Dermis blood vessel endothelial cell (primary cell): ENCODE data around the gene BRAF. TPM values are rescaled to one million over a fixed set of nuclear protein-coding genes. Genes with fewer than 3 reads are reported as not detected.
A peak's percentile ranks its signal among the peaks of the same experiment; 100 is the strongest.
"Not testable (repeated sequence)": the region's sequence is repeated elsewhere in the genome, so short reads cannot be mapped to it uniquely, and the experiment has no call there.

Experiments
- DNase-seq: peaks from one replicate; pipeline ENCODE4 v3.0.0; 2010
- total RNA-seq: library from RNA; depleted of rRNA; stranded (reverse); fragments of >200 nt; gene quantifications from 2 replicates; pipeline ENCODE4 v1.2.3, GENCODE V29; 2014

BRAF gene
- total RNA-seq: 23.8 and 25.0 TPM in 2 replicates

- DNase-seq: peak; percentile 94
Observed at GRCh38 chr7:140924821-140925421, at the start of gene BRAF. BRAF (minus strand) TSS chr7:140924929; CDS start chr7:140924703, 226 bp downstream.

GRCh38 chr7:140972876-140973829 is 48.4 kb upstream of the BRAF start:
- DNase-seq: no peak

- no peak for DNase-seq
Observed at GRCh38 chr7:140972344-140972743, 47.6 kb upstream of the BRAF start.

GRCh38 chr7:140967438-140967837 is 42.7 kb upstream of the BRAF start:
- no peak for DNase-seq

- DNase-seq: no peak
Observed at GRCh38 chr7:140966561-140967233, 42.0 kb upstream of the BRAF start.

- no peak for DNase-seq
Observed at GRCh38 chr7:140961117-140961516, 36.4 kb upstream of the BRAF start.

- not testable (repeated sequence) for DNase-seq
Observed at GRCh38 chr7:140956997-140957396, 32.3 kb upstream of the BRAF start.

- no peak for DNase-seq
Observed at GRCh38 chr7:140945940-140946339, 21.2 kb upstream of the BRAF start.

GRCh38 chr7:140942242-140942641 is 17.5 kb upstream of the BRAF start:
- not testable (repeated sequence) for DNase-seq

- DNase-seq: no peak
Observed at GRCh38 chr7:140940898-140941297, 16.2 kb upstream of the BRAF start.

- no peak for DNase-seq
Observed at GRCh38 chr7:140937702-140938264, 13.1 kb upstream of the BRAF start.

GRCh38 chr7:140928491-140929309 is 4.0 kb upstream of the BRAF start:
- DNase-seq: no peak

- DNase-seq: not testable (repeated sequence)
Observed at GRCh38 chr7:140927945-140928344, 3.2 kb upstream of the BRAF start.

GRCh38 chr7:140927351-140927750 is 2.6 kb upstream of the BRAF start:
- DNase-seq: no peak

- no peak for DNase-seq
Observed at GRCh38 chr7:140926021-140926817, 1.5 kb upstream of the BRAF start.

- peak; percentile 83 for DNase-seq
Observed at GRCh38 chr7:140924019-140924820, 509 bp downstream of the BRAF start.

- DNase-seq: peak; percentile 21
Observed at GRCh38 chr7:140923358-140924006, 1.2 kb downstream of the BRAF start.

- peak; percentile 5 for DNase-seq
Observed at GRCh38 chr7:140922741-140923345, 1.9 kb downstream of the BRAF start.

GRCh38 chr7:140920745-140921144 is 4.0 kb downstream of the BRAF start:
- DNase-seq: no peak
